GM18526 (cell line): ENCODE data around the gene LRRC74B.

ENCODE experiments used
- POLR2A ChIP-seq: IDR thresholded peaks from 3 replicates; pipeline ENCODE4 v1.6.1; 2011; ENCODE audit not compliant: insufficient read length; ENCODE audit errors: extremely low read depth

Gene LRRC74B, protein sequence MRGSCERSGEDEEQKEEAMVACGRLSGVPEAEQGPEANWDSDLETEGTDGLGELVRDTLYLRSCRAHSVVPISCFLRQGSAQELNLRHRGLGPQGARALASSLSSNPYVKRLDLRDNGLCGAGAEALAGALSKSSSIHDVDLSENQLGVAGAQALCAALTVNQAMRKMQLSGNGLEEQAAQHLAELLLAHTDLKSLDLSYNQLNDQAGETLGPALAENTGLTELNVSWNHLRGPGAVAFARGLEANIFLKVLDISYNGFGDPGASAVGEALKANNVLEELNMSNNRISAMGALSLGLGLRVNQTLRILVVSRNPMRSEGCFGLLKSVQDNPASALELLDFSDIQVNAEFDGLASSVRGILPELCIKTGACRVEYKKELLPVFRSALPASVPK

DNA sequence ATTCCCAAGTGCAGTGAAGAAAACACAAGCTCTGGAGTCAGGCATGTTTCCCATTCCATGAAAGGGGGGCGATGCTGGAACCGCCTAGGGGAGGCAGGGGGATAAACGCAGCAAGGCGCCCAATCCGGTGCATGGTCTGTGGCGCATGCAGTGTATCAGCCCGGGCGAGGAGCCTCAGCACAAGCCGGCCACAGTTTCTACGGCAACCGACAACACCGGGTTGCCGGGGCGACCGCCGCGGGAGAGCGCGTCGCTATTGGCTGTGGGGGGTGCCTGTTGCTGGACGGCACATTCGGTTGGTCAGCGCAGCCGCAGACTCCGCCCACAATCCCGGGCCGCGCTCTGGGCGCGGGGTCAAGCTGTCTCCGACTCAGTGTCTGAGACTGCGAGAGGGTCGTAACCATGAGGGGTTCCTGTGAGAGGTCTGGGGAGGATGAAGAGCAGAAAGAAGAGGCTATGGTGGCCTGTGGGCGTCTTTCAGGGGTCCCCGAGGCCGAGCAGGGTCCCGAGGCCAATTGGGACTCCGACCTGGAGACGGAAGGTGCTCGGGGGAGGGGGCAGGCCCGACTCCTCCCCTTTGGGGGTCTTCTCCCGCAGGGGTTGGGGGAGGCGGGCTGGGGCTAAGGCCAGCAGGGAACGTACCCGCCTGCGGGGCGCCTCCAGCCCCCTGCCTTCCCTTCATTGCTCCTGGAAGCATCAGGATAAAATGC is at the start of gene LRRC74B:
LRRC74B (plus strand) TSS at position 362 of the 710 bp plus-strand sequence; CDS start at position 403, 41 bp downstream.
- TF ChIP-seq POLR2A = no peak

DNA sequence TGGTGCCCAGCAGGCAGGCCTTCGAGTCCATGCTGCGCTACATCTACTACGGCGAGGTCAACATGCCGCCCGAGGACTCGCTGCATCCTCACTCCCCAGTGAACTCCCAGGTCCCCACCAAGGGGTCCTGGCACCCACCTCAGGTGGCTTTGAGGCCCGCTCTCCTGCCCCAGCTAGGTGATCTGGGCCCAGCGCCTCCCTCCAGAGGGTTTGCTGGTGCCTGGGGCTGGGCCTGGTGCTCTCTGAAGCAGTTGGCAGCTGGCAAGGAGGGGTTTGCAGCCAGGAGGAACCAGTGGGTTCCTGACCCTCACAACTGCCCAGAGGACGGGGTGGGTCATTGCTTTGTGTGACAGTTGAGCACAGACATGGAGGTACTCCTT is 49.7 kb upstream of the LRRC74B start:
- no peak for TF ChIP-seq POLR2A

DNA sequence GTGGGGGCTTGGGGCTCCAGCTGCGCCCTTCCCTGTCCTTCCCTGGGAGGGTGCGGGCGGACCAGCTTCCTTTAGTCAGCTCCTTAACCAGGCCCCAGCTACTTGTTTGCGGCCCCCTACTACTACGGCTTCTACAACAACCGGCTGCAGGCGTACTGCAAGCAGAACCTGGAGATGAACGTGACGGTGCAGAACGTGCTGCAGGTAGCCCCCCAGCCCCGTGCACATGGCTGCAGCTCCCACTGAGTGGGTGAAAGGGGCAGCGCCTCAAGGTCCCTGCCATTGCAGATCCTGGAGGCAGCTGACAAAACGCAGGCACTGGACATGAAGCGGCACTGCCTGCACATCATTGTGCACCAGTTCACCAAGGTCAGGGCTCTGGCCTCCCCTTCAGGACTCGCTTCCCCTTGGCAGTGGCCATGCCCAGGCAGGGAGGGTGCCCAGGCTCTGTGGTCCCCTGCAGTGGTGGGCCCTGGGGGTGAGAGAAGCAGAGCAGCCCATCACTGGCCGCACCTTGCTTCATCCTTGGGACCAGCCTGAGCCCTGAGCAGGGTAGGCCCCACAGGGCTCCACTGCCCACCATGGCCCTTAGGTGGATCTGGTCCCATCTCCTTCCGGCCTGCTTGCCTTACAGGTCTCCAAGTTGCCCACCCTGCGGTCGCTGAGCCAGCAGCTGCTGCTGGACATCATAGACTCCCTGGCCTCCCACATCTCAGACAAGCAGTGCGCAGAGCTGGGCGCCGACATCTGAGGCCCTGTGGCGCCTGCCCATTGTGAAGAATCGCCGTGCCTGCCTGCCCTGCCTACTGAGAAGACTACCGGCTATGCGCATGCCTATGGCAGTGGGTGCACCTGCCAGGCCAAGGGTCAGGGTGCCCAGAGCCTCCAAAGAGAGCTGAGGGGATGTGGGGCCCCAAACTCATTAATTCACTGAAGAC is 48.9 kb upstream of the LRRC74B start:
- no peak for TF ChIP-seq POLR2A

DNA sequence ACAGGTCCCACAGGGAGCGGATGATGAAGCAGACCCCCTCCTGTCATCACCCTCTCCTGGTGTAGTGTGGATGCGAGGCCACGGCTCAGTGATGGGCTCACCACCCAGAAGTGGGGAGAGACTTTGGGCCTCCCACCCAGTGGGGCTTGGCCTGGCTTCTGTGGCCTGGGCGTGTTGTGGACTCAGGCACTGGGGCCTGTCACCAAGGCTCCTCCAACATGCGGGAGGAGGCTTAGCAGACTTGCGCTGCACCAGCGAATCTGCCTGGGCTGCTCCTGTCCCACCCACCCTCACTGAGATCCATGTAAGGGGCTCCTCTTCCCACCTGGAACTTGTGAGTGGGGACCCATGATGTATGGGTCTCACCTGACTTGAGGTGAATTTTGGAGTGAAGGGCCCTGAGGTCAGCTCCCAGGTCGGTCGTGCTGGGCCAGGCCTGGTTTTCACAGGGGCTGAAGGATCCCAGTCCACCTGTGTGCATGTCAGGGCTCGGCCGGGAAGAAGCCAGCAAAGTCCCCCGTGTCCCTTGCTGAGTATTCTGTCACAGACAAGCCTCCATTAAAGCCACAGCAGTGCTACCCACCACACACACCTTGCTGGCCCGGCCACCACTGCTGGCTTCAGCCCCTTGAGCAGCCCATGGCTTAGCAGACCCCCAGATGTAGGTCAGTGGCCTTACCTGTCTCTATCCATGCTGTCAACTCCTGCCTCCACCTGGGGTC is 48.0 kb upstream of the LRRC74B start:
- peak; percentile 5 for TF ChIP-seq POLR2A

DNA sequence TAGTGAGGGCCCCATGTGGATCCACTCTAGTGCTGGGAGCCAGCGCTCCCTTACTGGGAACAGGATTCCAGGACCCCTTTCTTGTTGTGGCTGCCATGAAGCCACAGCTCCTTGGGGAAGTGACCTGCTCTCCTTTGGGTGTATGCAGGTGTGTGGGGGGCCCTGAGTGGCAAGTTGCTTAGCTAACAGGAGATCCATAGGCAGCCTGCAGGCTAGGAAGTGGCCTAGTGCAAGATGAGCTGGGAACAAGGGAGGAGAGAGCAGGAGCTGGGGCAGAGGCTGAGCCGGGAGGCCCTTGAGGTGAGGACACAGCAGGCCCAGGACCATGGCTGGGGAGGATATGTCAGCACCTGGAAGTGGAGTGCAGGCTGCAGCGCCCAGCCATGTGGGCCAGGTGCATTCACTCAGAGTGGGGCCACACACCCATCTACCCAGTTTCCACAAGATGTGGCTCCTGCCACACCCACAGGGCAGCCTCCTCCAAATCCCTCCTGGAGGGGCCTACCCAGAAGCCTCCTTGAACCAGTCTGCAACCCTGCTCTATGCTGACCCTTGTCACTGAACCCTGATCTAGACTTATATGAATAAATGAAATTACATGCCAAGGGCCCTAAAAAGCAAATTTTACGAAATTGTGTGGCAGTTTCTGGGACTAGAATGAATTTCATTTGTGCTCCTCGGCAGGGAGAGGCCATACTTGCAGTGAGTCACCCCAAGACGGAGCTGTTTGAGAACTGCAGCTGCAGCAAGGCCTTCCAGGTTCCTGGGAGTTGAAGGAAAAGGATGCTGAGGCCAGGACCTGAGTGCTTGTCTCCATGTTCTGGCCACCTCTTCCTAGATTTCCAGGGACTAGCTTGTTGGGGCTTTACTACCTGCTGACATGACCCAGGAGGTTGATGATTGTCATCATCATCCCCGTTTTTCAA is 47.1 kb upstream of the LRRC74B start:
- TF ChIP-seq POLR2A = no peak

DNA sequence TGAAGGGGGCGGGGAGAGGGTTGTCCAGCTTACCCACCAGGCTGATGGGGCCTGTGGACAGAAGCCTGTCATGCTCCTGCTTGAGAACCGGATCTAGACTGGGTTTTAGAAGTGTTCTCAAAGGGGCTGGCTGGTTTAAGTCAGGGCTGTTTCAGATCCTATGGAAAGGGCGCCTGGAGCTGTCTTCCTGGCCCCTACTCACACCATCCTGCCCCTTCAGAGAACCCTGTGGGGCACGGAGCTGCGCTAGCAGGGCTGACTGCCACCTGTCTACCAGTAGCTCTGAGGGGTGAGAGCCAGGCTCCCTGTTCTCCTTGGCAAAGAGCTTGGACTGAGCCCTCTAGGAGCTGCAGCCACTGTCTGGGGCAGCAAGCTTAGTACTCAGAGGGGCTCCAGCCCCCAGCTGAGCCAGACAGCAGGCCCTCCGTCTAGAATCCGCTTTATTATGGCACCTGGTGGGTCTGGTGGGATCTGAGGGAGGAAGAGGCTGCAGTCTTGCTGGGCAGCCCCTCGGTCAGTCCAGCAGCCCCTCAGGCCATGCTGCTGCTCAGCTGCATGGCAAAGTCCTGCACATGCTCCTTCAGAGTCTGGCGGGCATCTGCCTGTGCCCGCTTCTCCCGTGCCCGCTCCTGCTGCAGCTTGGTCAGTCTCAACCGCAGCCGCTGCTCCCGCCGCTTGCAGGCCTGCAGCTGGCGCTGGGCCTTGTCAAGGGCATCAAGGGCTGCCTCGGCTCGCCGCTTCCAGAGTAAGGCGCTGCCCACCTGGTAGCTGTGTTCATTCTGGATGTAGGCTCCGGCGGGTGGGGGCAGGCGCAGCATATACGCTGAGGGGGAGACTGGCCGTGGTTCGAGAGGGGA is 46.2 kb upstream of the LRRC74B start:
- no peak for TF ChIP-seq POLR2A

DNA sequence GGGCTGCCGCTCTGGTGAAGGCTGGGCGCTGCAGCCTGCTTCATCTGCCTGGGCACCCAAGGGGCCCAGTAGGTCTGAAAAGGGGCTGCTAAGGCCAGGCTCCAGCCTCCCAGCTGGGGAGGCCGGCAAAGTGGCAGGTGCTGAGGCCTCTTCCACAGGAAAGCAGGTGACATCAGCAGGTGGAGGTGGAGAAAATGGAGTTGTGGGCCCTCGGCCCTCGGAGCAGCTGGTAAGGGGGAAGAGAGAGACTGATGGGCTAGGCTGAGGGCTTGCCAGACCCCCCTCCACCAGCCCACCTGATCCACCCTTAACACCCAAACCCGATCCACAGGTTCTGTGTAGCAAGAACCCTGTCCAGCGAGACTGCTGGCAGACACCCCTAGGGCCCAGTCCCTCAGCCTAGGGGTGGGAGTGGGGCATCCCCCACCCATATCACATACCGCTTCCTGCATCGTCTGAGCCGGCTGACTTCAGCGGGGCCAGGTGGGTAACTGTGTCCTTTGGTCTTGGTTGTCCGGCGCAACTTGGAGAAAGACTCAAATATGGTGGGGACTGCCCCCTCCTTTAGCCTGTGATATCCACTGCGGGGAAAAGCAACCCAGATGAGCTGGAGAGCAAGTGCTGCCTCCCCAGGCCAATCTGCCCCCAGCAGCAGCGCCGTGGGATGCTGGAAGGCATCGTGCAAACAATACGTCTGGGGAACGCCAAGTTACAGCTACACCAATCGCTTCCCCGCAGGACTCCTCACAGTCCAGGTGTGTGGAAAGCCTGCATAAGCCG is 45.3 kb upstream of the LRRC74B start:
- no peak for TF ChIP-seq POLR2A

DNA sequence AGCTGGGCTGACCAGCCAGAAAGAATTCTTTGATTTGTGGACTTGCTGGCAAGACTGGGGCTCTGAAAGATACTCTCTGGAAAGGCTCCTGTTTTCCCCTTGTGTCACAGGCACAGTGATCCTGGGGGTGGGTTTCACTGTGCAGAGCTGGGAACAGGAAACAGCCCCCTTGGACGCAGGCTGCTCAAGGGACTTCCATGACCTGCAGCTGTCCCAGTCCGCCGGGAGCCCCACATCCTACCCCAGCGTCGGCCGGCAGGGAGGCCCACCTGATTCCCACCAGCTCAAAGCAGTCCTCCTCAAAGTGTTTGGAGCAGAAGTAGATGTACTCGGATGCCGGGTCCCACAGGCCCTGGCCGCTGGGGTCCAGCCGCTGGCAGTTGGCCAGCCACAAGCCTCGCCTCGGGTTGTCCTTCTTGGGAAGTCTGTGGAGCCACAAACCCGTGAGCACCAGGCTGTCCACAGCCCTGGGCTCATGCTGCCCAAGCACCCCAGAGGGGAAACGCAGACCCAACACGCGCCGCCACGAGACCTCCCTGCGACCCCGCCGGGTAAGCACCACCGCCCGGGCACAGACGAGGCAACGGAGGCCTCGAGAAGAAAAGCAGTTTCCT is 44.7 kb upstream of the LRRC74B start:
- no peak for TF ChIP-seq POLR2A

DNA sequence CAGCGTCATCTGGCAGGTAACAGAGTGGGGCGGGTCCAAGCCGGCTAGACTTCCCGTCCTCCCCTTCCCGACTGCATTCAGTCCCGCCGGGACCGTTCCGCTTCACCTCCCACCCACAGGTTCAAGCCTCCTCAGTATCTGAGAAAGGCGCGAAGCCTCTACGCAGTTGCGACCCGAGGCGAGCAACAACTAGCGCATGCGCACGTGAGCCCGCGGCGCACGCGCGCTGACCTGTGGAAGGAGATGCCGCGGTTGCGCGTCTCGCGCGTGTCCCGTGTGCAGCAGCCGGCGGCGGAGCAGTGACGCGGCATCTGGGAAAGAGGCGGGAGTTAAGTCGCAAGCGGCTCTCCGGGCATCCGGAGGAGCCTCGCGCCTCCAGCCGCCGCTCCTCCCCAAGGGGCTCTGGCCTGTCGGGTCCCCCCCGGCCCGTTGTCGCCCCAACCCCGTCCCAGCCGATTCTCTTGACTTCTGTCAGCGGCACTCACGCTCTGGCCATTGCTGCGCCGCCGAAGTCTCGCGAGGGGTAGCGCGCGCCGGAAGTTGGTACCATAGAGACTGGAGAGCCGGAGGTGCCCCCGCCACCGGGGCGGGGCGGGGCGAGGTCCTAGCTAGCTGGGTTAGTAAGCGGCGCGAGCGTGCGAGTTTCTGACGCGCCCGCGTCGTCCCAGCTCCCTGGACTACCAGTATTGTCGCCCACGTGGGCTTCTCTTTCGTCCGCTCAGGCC is 44.0 kb upstream of the LRRC74B start, which contains the start of gene THAP7:
THAP7 (minus strand) TSS at position 518 of the 725 bp plus-strand sequence; CDS start at position 311, 207 bp downstream.
- TF ChIP-seq POLR2A = peak; percentile 94

DNA sequence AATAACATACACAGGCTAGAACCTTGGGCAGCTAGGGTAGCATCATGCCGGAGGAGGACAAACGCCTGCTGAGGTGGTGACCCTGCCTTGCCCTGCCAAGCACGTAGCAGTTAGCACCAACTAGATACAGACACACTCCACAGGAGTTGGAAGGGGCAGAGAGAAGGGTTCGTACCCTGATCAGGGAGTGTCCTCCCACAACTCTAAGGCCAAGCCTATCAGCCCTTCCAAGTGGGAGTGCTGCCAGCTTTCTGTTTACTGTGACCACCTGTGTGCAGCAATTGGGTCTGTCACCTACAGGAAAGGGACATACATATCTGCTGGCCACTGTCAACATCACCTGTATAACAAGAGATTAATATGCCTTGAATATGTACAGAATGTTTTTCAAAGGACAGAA is 42.0 kb upstream of the LRRC74B start:
- TF ChIP-seq POLR2A = no peak
